Astrocyte of the spinal cord (primary cell): ENCODE measurements around the gene CDC42EP1.
A peak's percentile ranks its signal among the peaks of the same experiment; 100 is the strongest.

ENCODE experiments used
- DNase-seq: peaks from one replicate; pipeline ENCODE4 v3.0.0; 2011; ENCODE audit warnings: low read depth, low spot score
- H3K4me3 ChIP-seq: 2 replicates; pipeline ENCODE4 v1.5.1; 2011; ENCODE audit warnings: low read depth, mild to moderate bottlenecking, low read length, moderate library complexity
- CTCF ChIP-seq: IDR thresholded peaks from 2 replicates; pipeline ENCODE4 v1.5.1; 2012; ENCODE audit warnings: low read depth, mild to moderate bottlenecking, low read length, inconsistent platforms
- in situ Hi-C: cut with HindIII; loops from 2 replicates; pipeline ENCODE4 v1.10.0; 2017; ENCODE audit warnings: low sequenced_read_pairs

Gene CDC42EP1

GRCh38 chr22:37561212-37562048, 1.1 kb downstream of the CDC42EP1 start:
- TF ChIP-seq CTCF = peak; percentile 87
- peak; percentile 87 for DNase-seq
- H3K4me3 ChIP-seq = peak overlapping the region; percentile 84
- in situ Hi-C loops = no loop called here

- in situ Hi-C loops = no loop called here
- peak overlapping the region; percentile 84 for H3K4me3 ChIP-seq
- no peak for TF ChIP-seq CTCF
- DNase-seq = no peak
Measured at GRCh38 chr22:37562049-37562875, 2.0 kb downstream of the CDC42EP1 start.

GRCh38 chr22:37563153-37564081, 3.1 kb downstream of the CDC42EP1 start:
- TF ChIP-seq CTCF = no peak
- peak overlapping the region; percentile 14 for H3K4me3 ChIP-seq
- in situ Hi-C loops = no loop called here
- DNase-seq = peak; percentile 96

- peak; percentile 11 for TF ChIP-seq CTCF
- DNase-seq = no peak
- in situ Hi-C loops = no loop called here
- peak overlapping the region; percentile 14 for H3K4me3 ChIP-seq
Measured at GRCh38 chr22:37564111-37564711, 3.9 kb downstream of the CDC42EP1 start.

GRCh38 chr22:37565830-37566229, 5.5 kb downstream of the CDC42EP1 start:
- in situ Hi-C loops = no loop called here
- no peak for TF ChIP-seq CTCF
- DNase-seq = no peak
- no peak overlapping the region for H3K4me3 ChIP-seq
